H1 (cell line): Measurements from ENCODE around the gene GAN. TPM values are rescaled to one million over a fixed set of nuclear protein-coding genes. Genes with fewer than 3 reads are reported as not detected.

Source experiments
- EP300 ChIP-seq, 2 experiments: IDR thresholded peaks; 1 replicate in 1 of 2; 2 replicates in 1 of 2; pipeline ENCODE4 v1.6.1; 2011 to 2012; ENCODE audit warnings: low read depth in 2 of 2, low read length in 2 of 2, mild to moderate bottlenecking in 2 of 2, borderline replicate concordance in 1 of 2, inconsistent platforms in 1 of 2, moderate library complexity in 1 of 2
- POU5F1 ChIP-seq: IDR thresholded peaks from 2 replicates; pipeline ENCODE4 v1.6.1; 2011; ENCODE audit warnings: low read depth, mild to moderate bottlenecking, low read length, moderate library complexity
- RAD21 ChIP-seq, 2 experiments: IDR thresholded peaks in 1 of 2; conservative IDR thresholded peaks in 1 of 2; 2 replicates each; pipeline ENCODE4 v1.6.1; 2011; ENCODE audit warnings: low read depth in 2 of 2, low read length in 2 of 2, improper control_type of control experiment in 1 of 2, inconsistent platforms in 1 of 2, mild to moderate bottlenecking in 1 of 2, moderate library complexity in 1 of 2
- TBP ChIP-seq: IDR thresholded peaks from 2 replicates; pipeline ENCODE4 v1.6.1; 2011; ENCODE audit warnings: low read depth, low read length, improper control_type of control experiment
- TCF12 ChIP-seq: IDR thresholded peaks from 2 replicates; pipeline ENCODE4 v1.6.1; 2011; ENCODE audit warnings: low read depth, mild to moderate bottlenecking, low read length
- polyA plus RNA-seq, 7 experiments: library from polyadenylated mRNA; depleted of rRNA in 3 of 7; stranded (reverse) in 5 of 7; unstranded in 2 of 7; fragments of >200 nt in 5 of 7; fragments of 200-250 nt in 2 of 7; gene quantifications; 1 replicate in 5 of 7; 2 replicates in 1 of 7; 4 replicates in 1 of 7; pipeline versions ENCODE4 v1.2.1 to v1.2.3, GENCODE V29; 2011 to 2013; ENCODE audit warnings: missing spikeins in 2 of 7, mixed read lengths in 2 of 7
- total RNA-seq: library from RNA; stranded (reverse); fragmentation: NEBNext Ultra II Directional; extraction: Animal tissue kit (Norgen Biotek cat#: 25700); gene quantifications from 2 replicates; pipeline ENCODE4 v1.2.1, GENCODE V29; 2021

Gene GAN
- total and polyA plus RNA-seq, 2 of the 8 experiments (the other 6 are each of a cell fraction or from before 2014, with no cell fraction given), result 4.5 to 23.9 TPM

GRCh38 chr16:81376880-81377279, 62.1 kb downstream of the GAN start (continued):
- TF ChIP-seq TBP (no peak), POU5F1 (no peak), RAD21 (IDR thresholded peaks at IDR 0.05 in 1 of 2, conservative IDR thresholded peaks at IDR 0.05 in 1 of 2; ENCODE audit: low read depth in 2 of 2, low read length in 2 of 2) (no peak), EP300 (IDR thresholded peaks at IDR 0.05; ENCODE audit: borderline replicate concordance in 1 of 2, low read depth in 2 of 2, low read length in 2 of 2) (no peak), TCF12 (no peak)
